SU-DHL-6 (cell line): ENCODE data around the gene CLIC6.

ENCODE experiments used
- H2AFZ ChIP-seq: fragments of 200-600 bp; sonication (generic); 2 replicates; pipeline ENCODE4 v1.6.1; 2014; ENCODE audit warnings: low read depth, mild to moderate bottlenecking, moderate library complexity, mixed read lengths, antibody characterized with exemption, low read length; ENCODE audit not compliant: severe bottlenecking
- H3F3A ChIP-seq: fragments of 200-600 bp; shearing (Covaris generic); 2 replicates; pipeline ENCODE4 v1.6.0; 2016; ENCODE audit warnings: antibody characterized with exemption, mild to moderate bottlenecking; ENCODE audit not compliant: insufficient read depth
- H3K27ac ChIP-seq: fragments of 200-600 bp; sonication (generic); 2 replicates; pipeline ENCODE4 v1.5.1; 2016; ENCODE audit warnings: low read depth, mild to moderate bottlenecking, low read length, moderate library complexity, mixed read lengths
- H3K27me3 ChIP-seq: fragments of 200-600 bp; sonication (generic), shearing (Covaris generic); 2 replicates; pipeline ENCODE4 v1.6.0; 2014; ENCODE audit warnings: mild to moderate bottlenecking, low read length
- H3K36me3 ChIP-seq: fragments of 200-600 bp; sonication (generic); 2 replicates; pipeline ENCODE4 v1.6.1; 2014; ENCODE audit warnings: mild to moderate bottlenecking, low read length, mixed read lengths
- H3K4me2 ChIP-seq: fragments of 300-600, 200-600 bp; shearing (Covaris generic), sonication (generic); 2 replicates; pipeline ENCODE4 v1.6.0; 2014; ENCODE audit warnings: low read length, low read depth, mild to moderate bottlenecking; ENCODE audit not compliant: poor library complexity, severe bottlenecking
- H3K4me3 ChIP-seq: fragments of 200-600 bp; sonication (generic); 2 replicates; pipeline ENCODE4 v1.5.1; 2014; ENCODE audit warnings: antibody characterized with exemption, low read length, mild to moderate bottlenecking, mixed read lengths; ENCODE audit not compliant: insufficient read depth, poor library complexity, severe bottlenecking
- H3K79me2 ChIP-seq: fragments of 200-600 bp; sonication (generic); 2 replicates; pipeline ENCODE4 v1.6.1; 2014; ENCODE audit warnings: mild to moderate bottlenecking, low read length, moderate library complexity; ENCODE audit not compliant: insufficient read depth
- H3K9ac ChIP-seq: fragments of 200-600 bp; sonication (generic); 2 replicates; pipeline ENCODE4 v1.7.0; 2014; ENCODE audit warnings: mild to moderate bottlenecking, low read length
- H3K9me2 ChIP-seq: fragments of 200-600 bp; sonication (generic); replicated peaks from 2 replicates; pipeline ENCODE4 v1.6.1; 2014; ENCODE audit warnings: low read length; ENCODE audit not compliant: insufficient read depth
- H3K9me3 ChIP-seq: fragments of 200-600 bp; sonication (generic); 2 replicates; pipeline ENCODE4 v1.6.1; 2014; ENCODE audit warnings: low read length, mixed read lengths; ENCODE audit not compliant: insufficient read depth
- H4K20me1 ChIP-seq: fragments of 200-600 bp; sonication (generic); 2 replicates; pipeline ENCODE4 v1.6.1; 2014; ENCODE audit warnings: low read depth, mild to moderate bottlenecking, antibody characterized with exemption, low read length, moderate library complexity, mixed read lengths
- CTCF ChIP-seq: fragments of 200-600 bp; sonication (generic); IDR thresholded peaks from one replicate; pipeline ENCODE4 v1.5.1; 2017; ENCODE audit warnings: antibody characterized with exemption, mild to moderate bottlenecking, low read length, moderate library complexity; ENCODE audit not compliant: insufficient read depth, poor library complexity, severe bottlenecking
- EZH2phosphoT487 ChIP-seq: fragments of 200-600 bp; sonication (generic), shearing (Covaris generic); conservative IDR thresholded peaks from 2 replicates; pipeline ENCODE4 v1.6.1; 2018; ENCODE audit warnings: mild to moderate bottlenecking, antibody characterized with exemption, low read length, moderate library complexity, mixed read lengths

The CLIC6 gene

DNA sequence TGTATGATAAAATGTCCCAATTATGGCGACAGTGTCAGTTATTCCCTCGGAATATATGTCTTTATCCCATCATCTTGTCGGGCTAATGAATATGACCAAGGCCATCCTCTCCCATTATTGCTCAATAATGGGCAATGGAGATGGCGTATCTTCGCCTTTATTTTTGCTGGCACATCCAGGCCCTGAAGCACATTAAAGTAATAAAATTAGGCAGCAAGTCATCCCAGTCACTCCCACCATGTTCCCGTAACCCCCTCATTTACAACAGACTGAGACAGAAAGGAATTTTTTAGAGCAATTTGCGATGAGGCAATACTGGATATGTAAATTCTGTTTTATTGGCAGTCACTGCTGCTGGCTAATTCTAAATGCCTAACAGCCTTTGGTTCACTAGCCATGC, 35.3 kb downstream of the CLIC6 start:
- Histone ChIP-seq H3K36me3 (no peaks in the 10 kb centered on the region), H3K9ac (no peak overlapping the region), H2AFZ (no peak overlapping the region), H3K4me2 (no peak overlapping the region), H3K9me3 (no peaks in the 10 kb centered on the region), H4K20me1 (no peaks in the 10 kb centered on the region), H3K4me3 (no peak overlapping the region), H3K27ac (no peak overlapping the region), H3K27me3 (no peaks in the 10 kb centered on the region), H3F3A (no peaks in the 10 kb centered on the region), H3K79me2 (no peaks in the 10 kb centered on the region), H3K9me2 (no peaks in the 10 kb centered on the region)
- TF ChIP-seq EZH2phosphoT487 (no peak), CTCF (no peak)

DNA sequence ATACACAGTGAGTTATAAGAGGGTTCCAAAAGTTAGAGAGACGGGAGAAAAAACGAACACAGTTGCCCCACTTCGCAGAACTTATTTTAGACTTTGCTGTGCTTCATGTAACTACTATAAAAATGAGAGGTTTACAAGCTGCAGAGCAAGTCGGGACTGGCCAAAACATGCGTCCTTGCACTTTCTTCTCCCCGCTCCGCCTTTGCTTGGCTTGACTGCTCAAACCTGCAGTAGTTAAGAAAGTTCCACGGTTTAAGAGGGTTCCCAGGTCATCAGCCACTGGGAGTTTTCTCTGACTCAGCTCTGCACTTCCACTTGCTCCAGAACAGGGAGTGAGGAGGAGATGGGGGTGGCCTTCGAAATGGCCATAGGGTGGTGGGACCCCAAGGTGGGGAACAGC, 36.2 kb downstream of the CLIC6 start:
- Histone ChIP-seq H3K27me3 (no peaks in the 10 kb centered on the region), H3K27ac (no peak overlapping the region), H3F3A (no peaks in the 10 kb centered on the region), H3K9ac (no peak overlapping the region), H2AFZ (no peak overlapping the region), H4K20me1 (no peaks in the 10 kb centered on the region), H3K9me2 (no peaks in the 10 kb centered on the region), H3K4me3 (no peak overlapping the region), H3K9me3 (no peaks in the 10 kb centered on the region), H3K79me2 (no peaks in the 10 kb centered on the region), H3K36me3 (no peaks in the 10 kb centered on the region), H3K4me2 (no peak overlapping the region)
- TF ChIP-seq EZH2phosphoT487 (no peak), CTCF (no peak)

DNA sequence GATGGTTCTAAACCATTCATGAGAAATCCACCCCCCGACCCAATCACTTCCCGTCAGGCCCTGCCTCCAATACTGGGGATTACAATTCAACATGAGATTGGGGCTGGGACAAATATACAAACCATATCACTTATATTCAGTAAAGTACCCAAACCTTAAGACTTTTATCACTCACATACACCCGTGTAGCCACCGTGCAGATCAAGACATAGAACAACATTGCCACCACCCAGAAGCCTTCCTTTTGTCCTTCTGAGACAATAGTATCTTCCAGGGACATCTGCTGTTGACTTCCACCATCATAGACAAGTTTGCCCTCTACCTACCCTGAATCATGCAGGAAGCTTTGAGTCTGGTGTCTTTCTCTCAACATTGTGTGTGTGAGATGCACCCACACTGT, 37.5 kb downstream of the CLIC6 start:
- Histone ChIP-seq H4K20me1 (no peaks in the 10 kb centered on the region), H3K4me2 (no peak overlapping the region), H3K9me3 (no peaks in the 10 kb centered on the region), H3K9me2 (no peaks in the 10 kb centered on the region), H3K27me3 (no peaks in the 10 kb centered on the region), H3K79me2 (no peaks in the 10 kb centered on the region), H3K9ac (no peak overlapping the region), H3F3A (no peaks in the 10 kb centered on the region), H2AFZ (no peak overlapping the region), H3K4me3 (no peak overlapping the region), H3K36me3 (no peaks in the 10 kb centered on the region), H3K27ac (no peak overlapping the region)
- TF ChIP-seq CTCF (no peak), EZH2phosphoT487 (no peak)

GRCh38 chr21:34707876-34708325, 39.1 kb downstream of the CLIC6 start:
- Histone ChIP-seq H3K36me3 (no peaks in the 10 kb centered on the region), H3K9me3 (no peaks in the 10 kb centered on the region), H3K4me3 (no peak overlapping the region), H4K20me1 (no peaks in the 10 kb centered on the region), H3K27me3 (no peaks in the 10 kb centered on the region), H3K9ac (no peak overlapping the region), H3F3A (no peaks in the 10 kb centered on the region), H3K4me2 (no peak overlapping the region), H2AFZ (no peak overlapping the region), H3K79me2 (no peaks in the 10 kb centered on the region), H3K27ac (no peak overlapping the region), H3K9me2 (no peaks in the 10 kb centered on the region)
- TF ChIP-seq EZH2phosphoT487 (no peak), CTCF (no peak)
